K562 (cell line): Measurements from ENCODE around the gene KIAA0040. TPM values are rescaled to one million over a fixed set of nuclear protein-coding genes. Genes with fewer than 3 reads are reported as not detected.

ENCODE experiments used
- ATAC-seq: fragments of 200-7000 bp; cut with Tn5 transposase; 3 replicates; pipeline ENCODE4 v1.9.1; 2020; ENCODE audit warnings: moderate library complexity
- BruUV-seq: library from RNA; stranded (reverse); fragments of 400-500 nt; replicated peaks from 2 replicates; lab custom pipeline; 2021; lab: Mats Ljungman, UMichigan
- CTCF ChIA-PET: fragments of 300-600 bp; formaldehyde crosslinking; extraction: SDS; loops from one replicate; lab custom pipeline; 2021; ENCODE audit warnings: low intra/inter-chr PET ratio; lab: Yijun Ruan, JAX
- POLR2A ChIA-PET: fragments of 300-600, 350-650 bp; sonication (Branson Sonifier 250); formaldehyde crosslinking; extraction: SDS; loops from one replicate; lab custom pipeline; 2021; ENCODE audit warnings: antibody characterized with exemption, inconsistent platforms; lab: Yijun Ruan, JAX
- DNase-seq, 4 experiments: peaks; one replicate each; pipeline versions ENCODE4 v3.0.0 to v3.0.0-alpha.2; 2011 to 2018; ENCODE audit warnings: low spot score in 3 of 4, mixed read lengths in 3 of 4; ENCODE audit errors: extremely low read depth in 1 of 4
- FAIRE-seq: peaks from 2 replicates; lab custom pipeline; 2011; peaks lifted over from hg19 to GRCh38; lab: Jason Lieb, UNC
- H2AFZ ChIP-seq: 2 replicates; pipeline ENCODE4 v1.6.0; 2011; ENCODE audit warnings: low read depth, low read length, control low read depth, inconsistent platforms
- H3K27ac ChIP-seq: fragments of 200-600 bp; 3 replicates; pipeline ENCODE4 v1.8.0; 2011; ENCODE audit warnings: low read depth, mild to moderate bottlenecking, control low read depth, inconsistent platforms, low read length, moderate library complexity, mixed read lengths; ENCODE audit errors: extremely low read depth
- H3K27me3 ChIP-seq, 2 experiments: fragments of 300-600 bp in 1 of 2; 2 replicates in 1 of 2; 3 replicates in 1 of 2; pipeline versions ENCODE4 v1.6.0 to v1.8.0; 2011; ENCODE audit warnings: inconsistent platforms in 2 of 2, low read length in 2 of 2, mild to moderate bottlenecking in 1 of 2, mixed read lengths in 1 of 2, moderate library complexity in 1 of 2; ENCODE audit not compliant: control insufficient read depth in 2 of 2, insufficient read depth in 2 of 2
- H3K36me3 ChIP-seq: fragments of 300-600 bp; 3 replicates; pipeline ENCODE4 v1.8.0; 2011; ENCODE audit warnings: mild to moderate bottlenecking, low read length, inconsistent platforms; ENCODE audit not compliant: control insufficient read depth, insufficient read depth
- H3K4me1 ChIP-seq, 2 experiments: fragments of 200-600 bp in 1 of 2; replicated peaks in 1 of 2; 2 replicates in 1 of 2; 3 replicates in 1 of 2; pipeline versions ENCODE4 v1.5.1 to v1.8.0; 2011; ENCODE audit warnings: inconsistent platforms in 2 of 2, low read length in 2 of 2, mild to moderate bottlenecking in 1 of 2, mixed read lengths in 1 of 2, moderate library complexity in 1 of 2; ENCODE audit not compliant: control insufficient read depth in 2 of 2, insufficient read depth in 2 of 2
- H3K4me2 ChIP-seq: 2 replicates; pipeline ENCODE4 v1.6.1; 2011; ENCODE audit warnings: low read length, control low read depth, inconsistent platforms, mixed read lengths; ENCODE audit not compliant: insufficient read depth
- H3K4me3 ChIP-seq: fragments of 200-600 bp; sonication (generic), shearing (Covaris generic); 2 replicates; pipeline ENCODE4 v1.5.1; 2016; ENCODE audit warnings: control low read depth, inconsistent platforms
- H3K79me2 ChIP-seq: fragments of 200-600 bp; 3 replicates; pipeline ENCODE4 v1.8.0; 2011; ENCODE audit warnings: low read length, inconsistent platforms; ENCODE audit not compliant: control insufficient read depth, insufficient read depth
- H3K9ac ChIP-seq, 2 experiments: 2 replicates each; pipeline versions ENCODE4 v1.6.0 to v1.6.1; 2011; ENCODE audit warnings: low read depth in 2 of 2, low read length in 2 of 2, control low read depth in 1 of 2, inconsistent platforms in 1 of 2, mild to moderate bottlenecking in 1 of 2, mixed read lengths in 1 of 2; ENCODE audit not compliant: insufficient read depth in 1 of 2
- H3K9me1 ChIP-seq: one replicate; pipeline ENCODE4 v1.6.0; 2011; ENCODE audit warnings: inconsistent platforms, mild to moderate bottlenecking, low read length, moderate library complexity; ENCODE audit not compliant: control insufficient read depth, insufficient read depth
- H3K9me3 ChIP-seq: replicated peaks from 2 replicates; pipeline ENCODE4 v1.5.1; 2011; ENCODE audit warnings: low read depth, low read length, inconsistent platforms; ENCODE audit not compliant: control insufficient read depth, insufficient read depth
- H4K20me1 ChIP-seq: replicated peaks from 2 replicates; pipeline ENCODE4 v1.6.1; 2011; ENCODE audit warnings: low read length, inconsistent platforms, mixed read lengths; ENCODE audit not compliant: control insufficient read depth, insufficient read depth
- CBFA2T3 ChIP-seq: fragments of 450-650 bp; IDR thresholded peaks from 2 replicates; pipeline ENCODE4 v1.6.1; 2017
- MTA2 ChIP-seq: fragments of 450-650 bp; IDR thresholded peaks from 2 replicates; pipeline ENCODE4 v1.6.1; 2016; ENCODE audit warnings: low read depth
- NR2C1 ChIP-seq, 2 experiments: fragments of 450-650 bp; IDR thresholded peaks; 2 replicates each; pipeline ENCODE4 v1.6.1; 2017; ENCODE audit warnings: mild to moderate bottlenecking in 2 of 2, antibody characterized with exemption in 1 of 2, inconsistent platforms in 1 of 2, missing compliant biosample characterization in 1 of 2, missing genetic modification characterization in 1 of 2
- PCBP1 ChIP-seq: fragments of 200-400 bp; formaldehyde crosslinking; IDR thresholded peaks from 2 replicates; pipeline ENCODE4 v1.6.1; 2018; ENCODE audit warnings: mild to moderate bottlenecking, low read depth, low read length; ENCODE audit not compliant: poor library complexity, severe bottlenecking
- WGBS: fragments of 100-300 bp; shearing (Covaris generic); methylation state at CpG from one replicate; pipeline ENCODE4 v1.1.6; 2016; ENCODE audit warnings: low coverage, mixed read lengths; ENCODE audit not compliant: insufficient coverage; ENCODE audit errors: missing lambda C conversion rate; 5-methylcytosine and 5-hydroxymethylcytosine counted together
- in situ Hi-C: fragments of 300-500 bp; cut with MboI; formaldehyde crosslinking; loops from 4 replicates; pipeline ENCODE4 v1.15.0; 2018; ENCODE audit warnings: inconsistent platforms, mixed read lengths
- intact Hi-C: fragments of 100-400 bp; cut with micrococcal nuclease; formaldehyde crosslinking; loops from 2 replicates; pipeline ENCODE4 v1.14.2; 2022
- polyA plus RNA-seq, 8 experiments: library from polyadenylated mRNA; depleted of rRNA in 4 of 8; stranded (reverse) in 5 of 8; unstranded in 3 of 8; fragments of >200 nt; fragmentation: Nextera tagmentation in 2 of 8; fragmentation: Illumina TruSeq in 1 of 8; extraction: Ambion mirVana in 2 of 8; extraction: Trizol in 1 of 8; gene quantifications; 2 replicates each; pipeline versions ENCODE4 v1.2.1 to v1.2.3, GENCODE V29; 2011 to 2014; ENCODE audit warnings: inconsistent platforms in 1 of 8, missing spikeins in 1 of 8
- total RNA-seq, 7 experiments: library from RNA; depleted of rRNA in 6 of 7; stranded (reverse); fragments of >200 nt in 6 of 7; fragmentation: Illumina TruSeq in 2 of 7; extraction: Trizol in 2 of 7; gene quantifications; 2 replicates each; pipeline versions ENCODE4 v1.2.1 to v1.2.3, GENCODE V29; 2011 to 2021; ENCODE audit warnings: low replicate concordance in 1 of 7
- TF ChIP-seq, protein P1 (sequence below): fragments of 450-650 bp; IDR thresholded peaks from 2 replicates; pipeline ENCODE4 v1.6.1; 2016; ENCODE audit warnings: low read depth
- TF ChIP-seq, protein P2 (sequence below), 3 experiments: IDR thresholded peaks in 2 of 3; conservative IDR thresholded peaks in 1 of 3; 2 replicates each; pipeline ENCODE4 v1.5.1; 2011 to 2012; ENCODE audit warnings: low read length in 3 of 3, mild to moderate bottlenecking in 3 of 3, control low read depth in 2 of 3, improper control_type of control experiment in 1 of 3, inconsistent platforms in 1 of 3, low read depth in 1 of 3, mixed read lengths in 1 of 3, moderate library complexity in 1 of 3; ENCODE audit not compliant: insufficient read depth in 2 of 3
- TF ChIP-seq, protein P3 (sequence below): sonication (generic); formaldehyde crosslinking; IDR thresholded peaks from 2 replicates; pipeline ENCODE4 v1.8.0; 2022; ENCODE audit warnings: missing genetic modification reagents, mild to moderate bottlenecking, moderate library complexity, borderline replicate concordance

Gene KIAA0040
- total and polyA plus RNA-seq, 9 of the 15 experiments (the other 6 are each of a cell fraction or from before 2014, with no cell fraction given) = 3.4 to 13.6 (median 7.1) TPM

DNA sequence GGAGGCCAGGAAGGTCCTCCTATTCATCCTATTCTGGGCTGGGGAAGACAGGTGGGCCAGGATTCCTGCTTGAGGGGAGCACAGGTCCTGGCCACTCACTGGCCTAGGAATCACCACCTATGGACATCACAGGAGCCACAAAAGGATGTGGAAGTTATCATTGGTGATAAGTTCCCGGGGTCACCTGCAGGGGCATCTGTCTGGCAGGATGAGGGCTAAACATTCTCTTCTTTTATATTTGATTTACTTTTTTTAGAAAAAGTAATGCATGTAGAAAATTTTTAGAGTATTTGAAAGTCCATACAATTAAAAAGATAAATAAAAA is 33.2 kb upstream of the KIAA0040 start:
- no peaks in the 10 kb centered on the region for H3K36me3 ChIP-seq
- no TSS peak for BruUV-seq
- TF ChIP-seq, protein P1, sequence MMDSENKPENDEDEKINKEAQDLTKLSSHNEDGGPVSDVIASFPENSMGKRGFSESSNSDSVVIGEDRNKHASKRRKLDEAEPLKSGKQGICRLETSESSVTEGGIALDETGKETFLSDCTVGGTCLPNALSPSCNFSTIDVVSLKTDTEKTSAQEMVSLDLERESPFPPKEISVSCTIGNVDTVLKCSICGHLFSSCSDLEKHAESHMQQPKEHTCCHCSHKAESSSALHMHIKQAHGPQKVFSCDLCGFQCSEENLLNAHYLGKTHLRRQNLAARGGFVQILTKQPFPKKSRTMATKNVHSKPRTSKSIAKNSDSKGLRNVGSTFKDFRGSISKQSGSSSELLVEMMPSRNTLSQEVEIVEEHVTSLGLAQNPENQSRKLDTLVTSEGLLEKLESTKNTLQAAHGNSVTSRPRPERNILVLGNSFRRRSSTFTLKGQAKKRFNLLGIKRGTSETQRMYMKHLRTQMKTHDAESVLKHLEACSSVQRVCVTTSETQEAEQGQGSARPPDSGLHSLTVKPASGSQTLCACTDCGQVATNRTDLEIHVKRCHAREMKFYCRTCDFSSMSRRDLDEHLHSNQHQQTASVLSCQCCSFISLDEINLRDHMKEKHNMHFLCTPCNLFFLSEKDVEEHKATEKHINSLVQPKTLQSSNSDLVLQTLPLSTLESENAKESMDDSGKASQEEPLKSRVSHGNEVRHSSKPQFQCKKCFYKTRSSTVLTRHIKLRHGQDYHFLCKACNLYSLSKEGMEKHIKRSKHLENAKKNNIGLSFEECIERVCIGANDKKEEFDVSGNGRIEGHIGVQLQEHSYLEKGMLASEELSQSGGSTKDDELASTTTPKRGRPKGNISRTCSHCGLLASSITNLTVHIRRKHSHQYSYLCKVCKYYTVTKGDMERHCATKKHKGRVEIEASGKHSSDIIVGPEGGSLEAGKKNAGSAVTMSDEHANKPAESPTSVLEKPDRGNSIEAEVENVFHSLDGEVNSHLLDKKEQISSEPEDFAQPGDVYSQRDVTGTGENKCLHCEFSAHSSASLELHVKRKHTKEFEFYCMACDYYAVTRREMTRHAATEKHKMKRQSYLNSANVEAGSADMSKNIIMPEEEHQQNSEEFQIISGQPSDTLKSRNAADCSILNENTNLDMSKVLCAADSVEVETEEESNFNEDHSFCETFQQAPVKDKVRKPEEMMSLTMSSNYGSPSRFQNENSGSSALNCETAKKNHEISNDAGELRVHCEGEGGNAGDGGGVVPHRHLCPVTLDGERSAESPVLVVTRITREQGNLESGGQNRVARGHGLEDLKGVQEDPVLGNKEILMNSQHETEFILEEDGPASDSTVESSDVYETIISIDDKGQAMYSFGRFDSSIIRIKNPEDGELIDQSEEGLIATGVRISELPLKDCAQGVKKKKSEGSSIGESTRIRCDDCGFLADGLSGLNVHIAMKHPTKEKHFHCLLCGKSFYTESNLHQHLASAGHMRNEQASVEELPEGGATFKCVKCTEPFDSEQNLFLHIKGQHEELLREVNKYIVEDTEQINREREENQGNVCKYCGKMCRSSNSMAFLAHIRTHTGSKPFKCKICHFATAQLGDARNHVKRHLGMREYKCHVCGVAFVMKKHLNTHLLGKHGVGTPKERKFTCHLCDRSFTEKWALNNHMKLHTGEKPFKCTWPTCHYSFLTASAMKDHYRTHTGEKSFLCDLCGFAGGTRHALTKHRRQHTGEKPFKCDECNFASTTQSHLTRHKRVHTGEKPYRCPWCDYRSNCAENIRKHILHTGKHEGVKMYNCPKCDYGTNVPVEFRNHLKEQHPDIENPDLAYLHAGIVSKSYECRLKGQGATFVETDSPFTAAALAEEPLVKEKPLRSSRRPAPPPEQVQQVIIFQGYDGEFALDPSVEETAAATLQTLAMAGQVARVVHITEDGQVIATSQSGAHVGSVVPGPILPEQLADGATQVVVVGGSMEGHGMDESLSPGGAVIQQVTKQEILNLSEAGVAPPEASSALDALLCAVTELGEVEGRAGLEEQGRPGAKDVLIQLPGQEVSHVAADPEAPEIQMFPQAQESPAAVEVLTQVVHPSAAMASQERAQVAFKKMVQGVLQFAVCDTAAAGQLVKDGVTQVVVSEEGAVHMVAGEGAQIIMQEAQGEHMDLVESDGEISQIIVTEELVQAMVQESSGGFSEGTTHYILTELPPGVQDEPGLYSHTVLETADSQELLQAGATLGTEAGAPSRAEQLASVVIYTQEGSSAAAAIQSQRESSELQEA = no peak
- TF ChIP-seq MTA2 = no peak
- TF ChIP-seq CBFA2T3 = no peak
- no peak for TF ChIP-seq PCBP1
- TF ChIP-seq, protein P2, sequence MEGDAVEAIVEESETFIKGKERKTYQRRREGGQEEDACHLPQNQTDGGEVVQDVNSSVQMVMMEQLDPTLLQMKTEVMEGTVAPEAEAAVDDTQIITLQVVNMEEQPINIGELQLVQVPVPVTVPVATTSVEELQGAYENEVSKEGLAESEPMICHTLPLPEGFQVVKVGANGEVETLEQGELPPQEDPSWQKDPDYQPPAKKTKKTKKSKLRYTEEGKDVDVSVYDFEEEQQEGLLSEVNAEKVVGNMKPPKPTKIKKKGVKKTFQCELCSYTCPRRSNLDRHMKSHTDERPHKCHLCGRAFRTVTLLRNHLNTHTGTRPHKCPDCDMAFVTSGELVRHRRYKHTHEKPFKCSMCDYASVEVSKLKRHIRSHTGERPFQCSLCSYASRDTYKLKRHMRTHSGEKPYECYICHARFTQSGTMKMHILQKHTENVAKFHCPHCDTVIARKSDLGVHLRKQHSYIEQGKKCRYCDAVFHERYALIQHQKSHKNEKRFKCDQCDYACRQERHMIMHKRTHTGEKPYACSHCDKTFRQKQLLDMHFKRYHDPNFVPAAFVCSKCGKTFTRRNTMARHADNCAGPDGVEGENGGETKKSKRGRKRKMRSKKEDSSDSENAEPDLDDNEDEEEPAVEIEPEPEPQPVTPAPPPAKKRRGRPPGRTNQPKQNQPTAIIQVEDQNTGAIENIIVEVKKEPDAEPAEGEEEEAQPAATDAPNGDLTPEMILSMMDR (IDR thresholded peaks at IDR 0.05 in 2 of 3, conservative IDR thresholded peaks at IDR 0.05 in 1 of 3; ENCODE audit: insufficient read depth in 2 of 3, low read depth in 1 of 3, low read length in 3 of 3) = 0 out of 6 replicates have a peak, but pooled peaks of 1 of the 3 experiments have one; percentile 10
- no peak for TF ChIP-seq NR2C1 (IDR thresholded peaks at IDR 0.05)
- TF ChIP-seq NR2C1 (tag; IDR thresholded peaks at IDR 0.05) = peak; percentile 48; the same call in 1 of the 2 replicates
- TF ChIP-seq, protein P3, sequence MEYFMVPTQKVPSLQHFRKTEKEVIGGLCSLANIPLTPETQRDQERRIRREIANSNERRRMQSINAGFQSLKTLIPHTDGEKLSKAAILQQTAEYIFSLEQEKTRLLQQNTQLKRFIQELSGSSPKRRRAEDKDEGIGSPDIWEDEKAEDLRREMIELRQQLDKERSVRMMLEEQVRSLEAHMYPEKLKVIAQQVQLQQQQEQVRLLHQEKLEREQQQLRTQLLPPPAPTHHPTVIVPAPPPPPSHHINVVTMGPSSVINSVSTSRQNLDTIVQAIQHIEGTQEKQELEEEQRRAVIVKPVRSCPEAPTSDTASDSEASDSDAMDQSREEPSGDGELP (CRISPR knock-in tag) = no peak
- H3K9me3 ChIP-seq = no peaks in the 10 kb centered on the region
- H3K79me2 ChIP-seq = no peaks in the 10 kb centered on the region
- H3K4me3 ChIP-seq = no peak overlapping the region
- in situ Hi-C loops = no loop called here
- intact Hi-C loops = no loop called here
- 0% methylated on average over 1 of the region's 1 CpG for WGBS
- CTCF ChIA-PET = no interaction called here
- FAIRE-seq (no peak), DNase-seq (peak in 2 of 4 experiments; percentile 33 to 39), ATAC-seq (no peak; the same call in 2 of the 3 replicates)
- no peak overlapping the region for H3K4me2 ChIP-seq
- H3K9me1 ChIP-seq = no peaks in the 10 kb centered on the region
- no peak overlapping the region for H3K9ac ChIP-seq
- no peak overlapping the region for H3K27ac ChIP-seq
- H4K20me1 ChIP-seq = no peaks in the 10 kb centered on the region
- POLR2A ChIA-PET = interaction anchor here (1.3 kb wide), 1 partner anchor 10 kb away, joined by 3 read pairs; no protein-coding TSS in a partner anchor
- H3K4me1 ChIP-seq = peaks cover 0 to 3% of the 10 kb centered on the region in 2 experiments; a peak in 1 of 5 replicates
- H3K27me3 ChIP-seq = peaks cover 3 to 11% of the 10 kb centered on the region in 2 experiments; a peak in 1 of 5 replicates
- H2AFZ ChIP-seq = no peak overlapping the region
